Measurements from ENCODE around the gene PDE5A. TPM values are rescaled to one million over a fixed set of nuclear protein-coding genes. Genes with fewer than 3 reads are reported as not detected.

PDE5A gene
- polyA plus RNA-seq, 3 donors, result 0.80 to 0.82 TPM; not detected in 1

DNA sequence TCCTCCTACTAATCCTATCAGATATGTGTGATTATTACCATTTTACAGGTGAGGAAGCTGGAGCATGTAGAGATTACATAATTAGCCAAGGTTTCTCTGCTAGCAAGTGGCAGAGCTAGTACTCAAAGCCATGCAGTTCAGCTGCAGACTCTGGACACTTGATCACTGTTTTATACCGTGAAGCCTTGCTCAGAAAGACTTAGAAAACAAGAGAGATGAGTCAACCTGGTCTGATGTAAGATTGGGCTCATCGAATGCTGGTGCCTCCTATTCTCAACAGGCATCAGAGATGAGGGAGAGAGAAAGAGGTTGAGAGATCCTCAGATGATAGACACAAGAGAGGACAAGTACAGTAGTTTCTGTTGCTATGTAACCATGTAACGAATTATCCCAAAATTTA lies 19.0 kb upstream of the PDE5A start:
- Histone ChIP-seq H3K79me2 (ENCODE audit: insufficient read depth, low read length) (no peaks in the 10 kb centered on the region), H3K9me3 (replicated peaks in 1 of 2; ENCODE audit: control insufficient read depth in 1 of 2, insufficient read depth in 1 of 2, low read length in 2 of 2) (no peaks in the 10 kb centered on the region), H3K27ac (ENCODE audit: low read depth in 1 of 2, low read length in 2 of 2) (no peak overlapping the region), H3K4me3 (replicated peaks in 1 of 3; ENCODE audit: low read depth in 2 of 3, low read length in 3 of 3) (no peak overlapping the region), H4K20me1 (ENCODE audit: insufficient read depth, low read length) (no peaks in the 10 kb centered on the region), H3K27me3 (ENCODE audit: control insufficient read depth in 2 of 2, insufficient read depth in 2 of 2, low read length in 2 of 2) (no peaks in the 10 kb centered on the region), H3K9ac (ENCODE audit: insufficient read depth, low read length, poor library complexity, severe bottlenecking) (no peak overlapping the region), H2AFZ (ENCODE audit: insufficient read depth, low read depth, low read length, poor library complexity, severe bottlenecking) (no peak overlapping the region), H3K36me3 (replicated peaks in 1 of 2; ENCODE audit: control insufficient read depth in 1 of 2, insufficient read depth in 2 of 2, low read length in 2 of 2) (no peaks in the 10 kb centered on the region), H3K4me2 (replicated peaks; ENCODE audit: extremely low read depth, low read length, poor library complexity, severe bottlenecking) (no peak overlapping the region), H3K4me1 (ENCODE audit: control insufficient read depth in 1 of 2, insufficient read depth in 2 of 2, low read length in 2 of 2) (no peaks in the 10 kb centered on the region)
- intact Hi-C loops (cut with micrococcal nuclease), result no loop called here
- Mint-ChIP-seq H3K27ac (no peak overlapping the region), H3K4me1 (no peaks in the 10 kb centered on the region), H3K36me3 (no peaks in the 10 kb centered on the region), H3K9me3 (peaks cover 0 to 3% (median 1%) of the 10 kb centered on the region in 7 donors), H3K27me3 (ENCODE audit: low read depth in 3 of 3) (peaks cover 0 to 3% (median 1%) of the 10 kb centered on the region in 3 donors), H3K4me3 (no peak overlapping the region)
- no peak for DNase-seq
- 100% methylated on average over 3 of the region's 3 CpGs for WGBS (ENCODE audit: insufficient coverage)
- TF ChIP-seq, protein P1, sequence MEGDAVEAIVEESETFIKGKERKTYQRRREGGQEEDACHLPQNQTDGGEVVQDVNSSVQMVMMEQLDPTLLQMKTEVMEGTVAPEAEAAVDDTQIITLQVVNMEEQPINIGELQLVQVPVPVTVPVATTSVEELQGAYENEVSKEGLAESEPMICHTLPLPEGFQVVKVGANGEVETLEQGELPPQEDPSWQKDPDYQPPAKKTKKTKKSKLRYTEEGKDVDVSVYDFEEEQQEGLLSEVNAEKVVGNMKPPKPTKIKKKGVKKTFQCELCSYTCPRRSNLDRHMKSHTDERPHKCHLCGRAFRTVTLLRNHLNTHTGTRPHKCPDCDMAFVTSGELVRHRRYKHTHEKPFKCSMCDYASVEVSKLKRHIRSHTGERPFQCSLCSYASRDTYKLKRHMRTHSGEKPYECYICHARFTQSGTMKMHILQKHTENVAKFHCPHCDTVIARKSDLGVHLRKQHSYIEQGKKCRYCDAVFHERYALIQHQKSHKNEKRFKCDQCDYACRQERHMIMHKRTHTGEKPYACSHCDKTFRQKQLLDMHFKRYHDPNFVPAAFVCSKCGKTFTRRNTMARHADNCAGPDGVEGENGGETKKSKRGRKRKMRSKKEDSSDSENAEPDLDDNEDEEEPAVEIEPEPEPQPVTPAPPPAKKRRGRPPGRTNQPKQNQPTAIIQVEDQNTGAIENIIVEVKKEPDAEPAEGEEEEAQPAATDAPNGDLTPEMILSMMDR (IDR thresholded peaks at IDR 0.05), result no peak

DNA sequence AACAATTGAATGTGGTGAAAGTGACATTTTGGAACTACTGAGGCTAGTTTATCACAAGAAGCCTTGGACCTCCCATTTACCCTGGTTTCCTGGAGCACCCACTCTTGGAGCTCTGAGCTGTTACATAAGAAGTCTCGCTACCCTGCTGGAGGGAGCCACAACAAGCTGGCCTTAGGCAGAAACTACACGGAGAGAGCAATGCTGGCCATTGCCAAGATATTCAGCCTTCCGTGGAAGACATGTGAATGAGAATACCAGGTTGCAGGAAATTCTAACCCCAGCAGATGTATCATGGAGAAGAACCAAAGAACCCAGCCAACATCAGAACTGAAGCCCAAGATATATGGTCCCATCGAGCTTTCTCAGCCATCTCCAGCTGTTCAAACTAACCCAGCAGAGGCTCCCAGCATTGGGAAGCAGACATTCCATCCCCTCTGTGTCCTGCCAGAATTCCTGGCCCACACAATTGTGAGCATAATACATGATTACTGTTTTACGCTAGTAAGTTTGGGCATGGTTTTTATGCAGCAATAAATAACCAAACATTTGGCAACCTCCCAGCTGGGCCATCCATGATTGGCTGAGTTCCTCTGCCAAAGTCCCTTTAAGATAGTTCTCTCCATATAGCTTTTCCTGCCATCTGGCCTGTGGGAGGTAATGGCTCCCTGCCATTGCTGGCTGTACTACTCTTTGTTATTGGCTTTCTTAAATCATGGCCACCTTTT lies 17.9 kb upstream of the PDE5A start:
- Histone ChIP-seq H4K20me1 (ENCODE audit: insufficient read depth, low read length) (no peaks in the 10 kb centered on the region), H3K9me3 (replicated peaks in 1 of 2; ENCODE audit: control insufficient read depth in 1 of 2, insufficient read depth in 1 of 2, low read length in 2 of 2) (no peaks in the 10 kb centered on the region), H3K4me2 (replicated peaks; ENCODE audit: extremely low read depth, low read length, poor library complexity, severe bottlenecking) (no peak overlapping the region), H2AFZ (ENCODE audit: insufficient read depth, low read depth, low read length, poor library complexity, severe bottlenecking) (no peak overlapping the region), H3K4me1 (ENCODE audit: control insufficient read depth in 1 of 2, insufficient read depth in 2 of 2, low read length in 2 of 2) (no peaks in the 10 kb centered on the region), H3K9ac (ENCODE audit: insufficient read depth, low read length, poor library complexity, severe bottlenecking) (no peak overlapping the region), H3K36me3 (replicated peaks in 1 of 2; ENCODE audit: control insufficient read depth in 1 of 2, insufficient read depth in 2 of 2, low read length in 2 of 2) (no peaks in the 10 kb centered on the region), H3K4me3 (replicated peaks in 1 of 3; ENCODE audit: low read depth in 2 of 3, low read length in 3 of 3) (no peak overlapping the region), H3K79me2 (ENCODE audit: insufficient read depth, low read length) (no peaks in the 10 kb centered on the region), H3K27me3 (ENCODE audit: control insufficient read depth in 2 of 2, insufficient read depth in 2 of 2, low read length in 2 of 2) (no peaks in the 10 kb centered on the region), H3K27ac (ENCODE audit: low read depth in 1 of 2, low read length in 2 of 2) (no peak overlapping the region)
- Mint-ChIP-seq H3K27me3 (ENCODE audit: low read depth in 3 of 3) (peaks cover 0 to 1% (median 0%) of the 10 kb centered on the region in 3 donors), H3K9me3 (peaks cover 0 to 3% (median 1%) of the 10 kb centered on the region in 7 donors), H3K4me3 (no peak overlapping the region), H3K4me1 (no peaks in the 10 kb centered on the region), H3K36me3 (no peaks in the 10 kb centered on the region), H3K27ac (no peak overlapping the region)
- intact Hi-C loops (cut with micrococcal nuclease), result no loop called here
- TF ChIP-seq, protein P1 (IDR thresholded peaks at IDR 0.05), result no peak
- no peak for DNase-seq
- WGBS (ENCODE audit: insufficient coverage), result 92% methylated on average over 3 of the region's 5 CpGs

Measured in CD14-positive monocyte (primary cell).